HepG2 (cell line): Measurements from ENCODE around the gene GALNT12. TPM values are rescaled to one million over a fixed set of nuclear protein-coding genes. Genes with fewer than 3 reads are reported as not detected.

Experiments used
- ATAC-seq: fragments of 200-7000 bp; cut with Tn5 transposase; 3 replicates; pipeline ENCODE4 v1.9.1; 2020; ENCODE audit warnings: mild to moderate bottlenecking, moderate library complexity
- BruUV-seq: library from RNA; stranded (reverse); fragments of 400-500 nt; replicated peaks from 2 replicates; lab custom pipeline; 2021; lab: Mats Ljungman, UMichigan
- CTCF ChIA-PET: fragments of 300-600 bp; formaldehyde crosslinking; extraction: SDS; loops from one replicate; lab custom pipeline; 2021; ENCODE audit warnings: low total read pairs, inconsistent platforms, low intra/inter-chr PET ratio; lab: Yijun Ruan, JAX
- POLR2A ChIA-PET: fragments of 350-600 bp; sonication (Branson Sonifier 250); formaldehyde crosslinking; loops from one replicate; lab custom pipeline; 2020; ENCODE audit warnings: antibody characterized with exemption, inconsistent platforms; lab: Yijun Ruan, JAX
- DNase-seq: peaks from one replicate; pipeline ENCODE4 v3.0.0-alpha.2; 2015; ENCODE audit warnings: low spot score
- FAIRE-seq: peaks from 3 replicates; lab custom pipeline; 2011; peaks lifted over from hg19 to GRCh38; lab: Jason Lieb, UNC
- H2AFZ ChIP-seq: one replicate; pipeline ENCODE4 v1.6.1; 2011; ENCODE audit warnings: low read length, inconsistent platforms
- H3K27ac ChIP-seq: fragments of 300-600 bp; 3 replicates; pipeline ENCODE4 v1.8.0; 2011; ENCODE audit warnings: mixed run types, mild to moderate bottlenecking, mixed read lengths, low read length, inconsistent platforms; ENCODE audit not compliant: insufficient read depth; ENCODE audit errors: extremely low read length
- H3K27me3 ChIP-seq, 2 experiments: fragments of 200-600 bp in 1 of 2; 2 replicates in 1 of 2; 3 replicates in 1 of 2; pipeline versions ENCODE4 v1.6.0 to v1.8.0; 2011; ENCODE audit warnings: low read length in 2 of 2, mild to moderate bottlenecking in 2 of 2, moderate library complexity in 2 of 2, inconsistent platforms in 1 of 2; ENCODE audit not compliant: insufficient read depth in 2 of 2, control insufficient read depth in 1 of 2
- H3K36me3 ChIP-seq, 2 experiments: fragments of 200-600 bp in 1 of 2; replicated peaks in 1 of 2; 2 replicates in 1 of 2; 3 replicates in 1 of 2; pipeline versions ENCODE4 v1.5.1 to v1.8.0; 2011; ENCODE audit warnings: low read length in 2 of 2, inconsistent platforms in 1 of 2; ENCODE audit not compliant: insufficient read depth in 2 of 2, control insufficient read depth in 1 of 2
- H3K4me1 ChIP-seq: 2 replicates; pipeline ENCODE4 v1.5.1; 2012; ENCODE audit warnings: low read length, inconsistent platforms; ENCODE audit not compliant: insufficient read depth
- H3K4me2 ChIP-seq: 2 replicates; pipeline ENCODE4 v1.6.0; 2011; ENCODE audit warnings: low read depth, low read length, inconsistent platforms
- H3K4me3 ChIP-seq, 3 experiments: fragments of 200-600 bp in 1 of 3; sonication (generic), shearing (Covaris generic) in 1 of 3; replicated peaks in 1 of 3; 2 replicates each; pipeline ENCODE4 v1.5.1; 2011 to 2016; ENCODE audit warnings: low read length in 3 of 3, inconsistent platforms in 2 of 3, low read depth in 2 of 3, mild to moderate bottlenecking in 2 of 3, control low read depth in 1 of 3, mixed read lengths in 1 of 3; ENCODE audit not compliant: insufficient read depth in 1 of 3
- H3K79me2 ChIP-seq: one replicate; pipeline ENCODE4 v1.6.1; 2011; ENCODE audit warnings: low read length, inconsistent platforms; ENCODE audit not compliant: insufficient read depth
- H3K9ac ChIP-seq: 2 replicates; pipeline ENCODE4 v1.6.0; 2011; ENCODE audit warnings: mild to moderate bottlenecking, low read depth, low read length, inconsistent platforms; ENCODE audit not compliant: insufficient read depth
- H3K9me3 ChIP-seq: 2 replicates; pipeline ENCODE4 v1.5.1; 2012; ENCODE audit warnings: mild to moderate bottlenecking, low read length
- H4K20me1 ChIP-seq: 2 replicates; pipeline ENCODE4 v1.6.0; 2011; ENCODE audit warnings: inconsistent platforms, mild to moderate bottlenecking, low read length, moderate library complexity; ENCODE audit not compliant: insufficient read depth
- ATF4 ChIP-seq, 2 experiments: fragments of 450-650 bp in 1 of 2; sonication (generic) in 1 of 2; formaldehyde crosslinking; IDR thresholded peaks; 2 replicates each; pipeline versions ENCODE4 v1.5.0 to v1.8.0; 2020 to 2022; ENCODE audit warnings: mild to moderate bottlenecking in 1 of 2, missing genetic modification reagents in 1 of 2
- BRCA1 ChIP-seq: sonication (generic); formaldehyde crosslinking; IDR thresholded peaks from 2 replicates; pipeline ENCODE4 v1.4.0; 2020; ENCODE audit warnings: missing genetic modification reagents
- IRF9 ChIP-seq: sonication (generic); formaldehyde crosslinking; IDR thresholded peaks from 2 replicates; pipeline ENCODE4 v1.8.0; 2022; ENCODE audit warnings: missing genetic modification reagents, mild to moderate bottlenecking, borderline replicate concordance
- KDM5B ChIP-seq: sonication (generic); formaldehyde crosslinking; IDR thresholded peaks from 2 replicates; pipeline ENCODE4 v1.4.0; 2020; ENCODE audit warnings: missing genetic modification reagents, mild to moderate bottlenecking, borderline replicate concordance
- RARG ChIP-seq: sonication (generic); formaldehyde crosslinking; IDR thresholded peaks from 2 replicates; pipeline ENCODE4 v1.4.0; 2020; ENCODE audit warnings: low read depth, mild to moderate bottlenecking, missing genetic modification reagents
- TCF7 ChIP-seq: sonication (generic); IDR thresholded peaks from 2 replicates; pipeline ENCODE4 v1.6.1; 2016; ENCODE audit warnings: antibody characterized with exemption, low read depth
- ZNF883 ChIP-seq: sonication (generic); formaldehyde crosslinking; IDR thresholded peaks from 2 replicates; pipeline ENCODE4 v1.5.1; 2020; ENCODE audit warnings: mild to moderate bottlenecking, missing genetic modification reagents; ENCODE audit errors: not compliant biosample characterization
- WGBS: methylation state at CpG from one replicate; pipeline ENCODE4 v1.1.6; 2017; ENCODE audit warnings: low lambda C conversion rate; 5-methylcytosine and 5-hydroxymethylcytosine counted together
- in situ Hi-C: cut with HindIII; loops from 2 replicates; pipeline ENCODE4 v1.10.0; 2017; ENCODE audit warnings: low pct_unique_long_range_greater_than_20kb; ENCODE audit not compliant: extremely low pct_ligation_motif_present
- intact Hi-C: fragments of 100-400 bp; cut with micrococcal nuclease; formaldehyde crosslinking; loops from one replicate; pipeline ENCODE4 v1.10.0; 2022; ENCODE audit not compliant: unreplicated experiment
- polyA plus RNA-seq, 8 experiments: library from polyadenylated mRNA; depleted of rRNA in 3 of 8; stranded (reverse) in 7 of 8; unstranded in 1 of 8; fragments of >200 nt; fragmentation: Illumina TruSeq in 4 of 8; extraction: Trizol in 4 of 8; gene quantifications; 2 replicates each; pipeline versions ENCODE4 v1.2.1 to v1.2.3, GENCODE V29; 2011 to 2016; ENCODE audit warnings: low read depth in 4 of 8, missing spikeins in 1 of 8, mixed read lengths in 1 of 8; ENCODE audit not compliant: insufficient read depth in 1 of 8
- total RNA-seq, 5 experiments: library from RNA; depleted of rRNA; stranded (reverse); fragments of >200 nt; fragmentation: Illumina TruSeq; extraction: Trizol; gene quantifications; 2 replicates each; pipeline ENCODE4 v1.2.3, GENCODE V29; 2016; ENCODE audit warnings: low read depth in 1 of 5

The GALNT12 gene
- total and polyA plus RNA-seq, 2 of the 13 experiments (the other 11 are each of a cell fraction or from before 2014, with no cell fraction given) = 0.07 TPM; not detected in 1

- H3K4me1 ChIP-seq = no peaks in the 10 kb centered on the region
- POLR2A ChIA-PET = no interaction called here
- no peak for FAIRE-seq
- intact Hi-C loops = no loop called here
- H3K9ac ChIP-seq = no peak overlapping the region
- no peak for TF ChIP-seq IRF9 (CRISPR knock-in tag)
- TF ChIP-seq RARG (CRISPR knock-in tag) = no peak
- TF ChIP-seq ZNF883 (CRISPR knock-in tag) = no peak
- TF ChIP-seq ATF4 (CRISPR knock-in tag; IDR thresholded peaks at IDR 0.05) = no peak
- no peak for TF ChIP-seq TCF7
- TF ChIP-seq BRCA1 (CRISPR knock-in tag) = no peak
- no peak for TF ChIP-seq KDM5B
- TF ChIP-seq, all 625 proteins: peak for 0
- Histone ChIP-seq H3K36me3 (no peaks in the 10 kb centered on the region), H4K20me1 (no peaks in the 10 kb centered on the region), H2AFZ (no peak overlapping the region), H3K79me2 (no peaks in the 10 kb centered on the region), H3K4me3 (no peak overlapping the region), H3K27me3 (peaks cover 0 to 8% of the 10 kb centered on the region in 2 experiments; a peak in 3 of 5 replicates), H3K27ac (no peak overlapping the region), H3K4me2 (no peak overlapping the region), H3K9me3 (no peaks in the 10 kb centered on the region)
- 30% methylated on average over 4 of the region's 4 CpGs for WGBS
- CTCF ChIA-PET = no interaction called here
- DNase-seq (no peak), ATAC-seq (no peak)
- in situ Hi-C loops = no loop called here
- BruUV-seq = no TSS peak
These were observed 30.0 kb downstream of the GALNT12 start for GRCh38 chr9:98837516-98837915.
